K562 (cell line): ENCODE results near the gene PCDHGB7. TPM values are rescaled to one million over a fixed set of nuclear protein-coding genes. Genes with fewer than 3 reads are reported as not detected.

Experiments used
- ATAC-seq: fragments of 200-7000 bp; cut with Tn5 transposase; 3 replicates; pipeline ENCODE4 v1.9.1; 2020; ENCODE audit warnings: moderate library complexity
- BruUV-seq: library from RNA; stranded (reverse); fragments of 400-500 nt; replicated peaks from 2 replicates; lab custom pipeline; 2021; lab: Mats Ljungman, UMichigan
- CTCF ChIA-PET: fragments of 300-600 bp; formaldehyde crosslinking; extraction: SDS; loops from one replicate; lab custom pipeline; 2021; ENCODE audit warnings: low intra/inter-chr PET ratio; lab: Yijun Ruan, JAX
- POLR2A ChIA-PET: fragments of 300-600, 350-650 bp; sonication (Branson Sonifier 250); formaldehyde crosslinking; extraction: SDS; loops from one replicate; lab custom pipeline; 2021; ENCODE audit warnings: antibody characterized with exemption, inconsistent platforms; lab: Yijun Ruan, JAX
- DNase-seq, 4 experiments: peaks; one replicate each; pipeline versions ENCODE4 v3.0.0 to v3.0.0-alpha.2; 2011 to 2018; ENCODE audit warnings: low spot score in 3 of 4, mixed read lengths in 3 of 4; ENCODE audit errors: extremely low read depth in 1 of 4
- FAIRE-seq: peaks from 2 replicates; lab custom pipeline; 2011; peaks lifted over from hg19 to GRCh38; lab: Jason Lieb, UNC
- H2AFZ ChIP-seq: 2 replicates; pipeline ENCODE4 v1.6.0; 2011; ENCODE audit warnings: low read depth, low read length, control low read depth, inconsistent platforms
- H3K27ac ChIP-seq: fragments of 200-600 bp; 3 replicates; pipeline ENCODE4 v1.8.0; 2011; ENCODE audit warnings: low read depth, mild to moderate bottlenecking, control low read depth, inconsistent platforms, low read length, moderate library complexity, mixed read lengths; ENCODE audit errors: extremely low read depth
- H3K27me3 ChIP-seq, 2 experiments: fragments of 300-600 bp in 1 of 2; 2 replicates in 1 of 2; 3 replicates in 1 of 2; pipeline versions ENCODE4 v1.6.0 to v1.8.0; 2011; ENCODE audit warnings: inconsistent platforms in 2 of 2, low read length in 2 of 2, mild to moderate bottlenecking in 1 of 2, mixed read lengths in 1 of 2, moderate library complexity in 1 of 2; ENCODE audit not compliant: control insufficient read depth in 2 of 2, insufficient read depth in 2 of 2
- H3K36me3 ChIP-seq: fragments of 300-600 bp; 3 replicates; pipeline ENCODE4 v1.8.0; 2011; ENCODE audit warnings: mild to moderate bottlenecking, low read length, inconsistent platforms; ENCODE audit not compliant: control insufficient read depth, insufficient read depth
- H3K4me1 ChIP-seq, 2 experiments: fragments of 200-600 bp in 1 of 2; replicated peaks in 1 of 2; 2 replicates in 1 of 2; 3 replicates in 1 of 2; pipeline versions ENCODE4 v1.5.1 to v1.8.0; 2011; ENCODE audit warnings: inconsistent platforms in 2 of 2, low read length in 2 of 2, mild to moderate bottlenecking in 1 of 2, mixed read lengths in 1 of 2, moderate library complexity in 1 of 2; ENCODE audit not compliant: control insufficient read depth in 2 of 2, insufficient read depth in 2 of 2
- H3K4me2 ChIP-seq: 2 replicates; pipeline ENCODE4 v1.6.1; 2011; ENCODE audit warnings: low read length, control low read depth, inconsistent platforms, mixed read lengths; ENCODE audit not compliant: insufficient read depth
- H3K4me3 ChIP-seq: fragments of 200-600 bp; sonication (generic), shearing (Covaris generic); 2 replicates; pipeline ENCODE4 v1.5.1; 2016; ENCODE audit warnings: control low read depth, inconsistent platforms
- H3K79me2 ChIP-seq: fragments of 200-600 bp; 3 replicates; pipeline ENCODE4 v1.8.0; 2011; ENCODE audit warnings: low read length, inconsistent platforms; ENCODE audit not compliant: control insufficient read depth, insufficient read depth
- H3K9ac ChIP-seq, 2 experiments: 2 replicates each; pipeline versions ENCODE4 v1.6.0 to v1.6.1; 2011; ENCODE audit warnings: low read depth in 2 of 2, low read length in 2 of 2, control low read depth in 1 of 2, inconsistent platforms in 1 of 2, mild to moderate bottlenecking in 1 of 2, mixed read lengths in 1 of 2; ENCODE audit not compliant: insufficient read depth in 1 of 2
- H3K9me1 ChIP-seq: one replicate; pipeline ENCODE4 v1.6.0; 2011; ENCODE audit warnings: inconsistent platforms, mild to moderate bottlenecking, low read length, moderate library complexity; ENCODE audit not compliant: control insufficient read depth, insufficient read depth
- H3K9me3 ChIP-seq: replicated peaks from 2 replicates; pipeline ENCODE4 v1.5.1; 2011; ENCODE audit warnings: low read depth, low read length, inconsistent platforms; ENCODE audit not compliant: control insufficient read depth, insufficient read depth
- H4K20me1 ChIP-seq: replicated peaks from 2 replicates; pipeline ENCODE4 v1.6.1; 2011; ENCODE audit warnings: low read length, inconsistent platforms, mixed read lengths; ENCODE audit not compliant: control insufficient read depth, insufficient read depth
- BRF2 ChIP-seq: IDR thresholded peaks from 3 replicates; pipeline ENCODE4 v1.6.1; 2011; ENCODE audit warnings: borderline replicate concordance, mild to moderate bottlenecking; ENCODE audit not compliant: insufficient read length, insufficient read depth
- CEBPG ChIP-seq, 3 experiments: fragments of 200-800 bp in 1 of 3; sonication (Bioruptor generic) in 1 of 3; sonication (generic) in 1 of 3; formaldehyde crosslinking in 1 of 3; IDR thresholded peaks in 2 of 3; conservative IDR thresholded peaks in 1 of 3; 2 replicates each; pipeline versions ENCODE4 v1.6.1 to v1.8.0; 2016 to 2022; ENCODE audit warnings: missing compliant biosample characterization in 2 of 3, missing genetic modification characterization in 2 of 3, mild to moderate bottlenecking in 1 of 3, missing genetic modification reagents in 1 of 3
- CTCF ChIP-seq, 3 experiments: IDR thresholded peaks in 2 of 3; conservative IDR thresholded peaks in 1 of 3; 2 replicates each; pipeline ENCODE4 v1.5.1; 2011 to 2012; ENCODE audit warnings: low read length in 3 of 3, mild to moderate bottlenecking in 3 of 3, control low read depth in 2 of 3, improper control_type of control experiment in 1 of 3, inconsistent platforms in 1 of 3, low read depth in 1 of 3, mixed read lengths in 1 of 3, moderate library complexity in 1 of 3; ENCODE audit not compliant: insufficient read depth in 2 of 3
- E2F3 ChIP-seq: fragments of 250-450 bp; sonication (Bioruptor Pico); IDR thresholded peaks from 2 replicates; pipeline ENCODE4 v1.4.0; 2020; ENCODE audit warnings: mild to moderate bottlenecking
- ETV1 ChIP-seq: fragments of 450-650 bp; conservative IDR thresholded peaks from 2 replicates; pipeline ENCODE4 v1.6.1; 2016; ENCODE audit warnings: missing genetic modification characterization, control low read depth, low read depth, missing compliant biosample characterization
- HSF4 ChIP-seq: fragments of 250-450 bp; sonication (Bioruptor Pico); IDR thresholded peaks from 2 replicates; pipeline ENCODE4 v2.1.2; 2022; ENCODE audit warnings: mild to moderate bottlenecking, moderate library complexity, borderline replicate concordance
- KLF1 ChIP-seq: fragments of 450-650 bp; IDR thresholded peaks from 2 replicates; pipeline ENCODE4 v1.6.1; 2016; ENCODE audit warnings: missing genetic modification characterization, missing compliant biosample characterization
- L3MBTL2 ChIP-seq: fragments of 450-650 bp; IDR thresholded peaks from 2 replicates; pipeline ENCODE4 v1.6.1; 2016; ENCODE audit warnings: mild to moderate bottlenecking, moderate library complexity
- MTA2 ChIP-seq: fragments of 450-650 bp; IDR thresholded peaks from 2 replicates; pipeline ENCODE4 v1.6.1; 2016; ENCODE audit warnings: low read depth
- NR2C2 ChIP-seq, 2 experiments: fragments of 200-800 bp in 1 of 2; sonication (Bioruptor generic) in 1 of 2; sonication (generic) in 1 of 2; formaldehyde crosslinking in 1 of 2; IDR thresholded peaks; 2 replicates each; pipeline versions ENCODE4 v1.6.1 to v1.8.0; 2016 to 2022; ENCODE audit warnings: mild to moderate bottlenecking in 1 of 2, missing compliant biosample characterization in 1 of 2, missing genetic modification characterization in 1 of 2, missing genetic modification reagents in 1 of 2
- OTX1 ChIP-seq: fragments of 450-650 bp; formaldehyde crosslinking; IDR thresholded peaks from 2 replicates; pipeline ENCODE4 v1.4.0; 2022; ENCODE audit warnings: mild to moderate bottlenecking
- RAD21 ChIP-seq, 2 experiments: fragments of 250-450 bp in 1 of 2; fragments of 450-650 bp in 1 of 2; sonication (Bioruptor Pico) in 1 of 2; formaldehyde crosslinking in 1 of 2; IDR thresholded peaks in 1 of 2; conservative IDR thresholded peaks in 1 of 2; 2 replicates each; pipeline versions ENCODE4 v1.4.0 to v1.8.0; 2020 to 2022; ENCODE audit warnings: mild to moderate bottlenecking in 2 of 2, moderate library complexity in 1 of 2
- TAF7 ChIP-seq: fragments of 450-650 bp; IDR thresholded peaks from 2 replicates; pipeline ENCODE4 v1.6.1; 2016; ENCODE audit warnings: missing genetic modification characterization, missing compliant biosample characterization
- YBX1 ChIP-seq: fragments of 450-650 bp; IDR thresholded peaks from 2 replicates; pipeline ENCODE4 v1.7.1; 2016; ENCODE audit warnings: mild to moderate bottlenecking
- ZNF274 ChIP-seq: IDR thresholded peaks from 2 replicates; pipeline ENCODE4 v1.6.1; 2011; ENCODE audit warnings: low read depth, mild to moderate bottlenecking, low read length, moderate library complexity, borderline replicate concordance
- ZNF282 ChIP-seq: sonication (generic); formaldehyde crosslinking; IDR thresholded peaks from 2 replicates; pipeline ENCODE4 v1.8.1; 2023; ENCODE audit warnings: missing genetic modification reagents
- ZNF644 ChIP-seq: fragments of 200-800 bp; sonication (Bioruptor generic); IDR thresholded peaks from 2 replicates; pipeline ENCODE4 v1.6.1; 2016; ENCODE audit warnings: low read depth, missing genetic modification characterization, missing compliant biosample characterization
- WGBS: fragments of 100-300 bp; shearing (Covaris generic); methylation state at CpG from one replicate; pipeline ENCODE4 v1.1.6; 2016; ENCODE audit warnings: low coverage, mixed read lengths; ENCODE audit not compliant: insufficient coverage; ENCODE audit errors: missing lambda C conversion rate; 5-methylcytosine and 5-hydroxymethylcytosine counted together
- in situ Hi-C: fragments of 300-500 bp; cut with MboI; formaldehyde crosslinking; loops from 4 replicates; pipeline ENCODE4 v1.15.0; 2018; ENCODE audit warnings: inconsistent platforms, mixed read lengths
- intact Hi-C: fragments of 100-400 bp; cut with micrococcal nuclease; formaldehyde crosslinking; loops from 2 replicates; pipeline ENCODE4 v1.14.2; 2022
- polyA plus RNA-seq, 8 experiments: library from polyadenylated mRNA; depleted of rRNA in 4 of 8; stranded (reverse) in 5 of 8; unstranded in 3 of 8; fragments of >200 nt; fragmentation: Nextera tagmentation in 2 of 8; fragmentation: Illumina TruSeq in 1 of 8; extraction: Ambion mirVana in 2 of 8; extraction: Trizol in 1 of 8; gene quantifications; 2 replicates each; pipeline versions ENCODE4 v1.2.1 to v1.2.3, GENCODE V29; 2011 to 2014; ENCODE audit warnings: inconsistent platforms in 1 of 8, missing spikeins in 1 of 8
- total RNA-seq, 7 experiments: library from RNA; depleted of rRNA in 6 of 7; stranded (reverse); fragments of >200 nt in 6 of 7; fragmentation: Illumina TruSeq in 2 of 7; extraction: Trizol in 2 of 7; gene quantifications; 2 replicates each; pipeline versions ENCODE4 v1.2.1 to v1.2.3, GENCODE V29; 2011 to 2021; ENCODE audit warnings: low replicate concordance in 1 of 7
- TF ChIP-seq, protein P1 (sequence below): fragments of 250-450 bp; sonication (Bioruptor Pico); IDR thresholded peaks from 2 replicates; pipeline ENCODE4 v1.6.1; 2021; ENCODE audit warnings: mild to moderate bottlenecking

Gene PCDHGB7
- total and polyA plus RNA-seq, 9 of the 15 experiments (the other 6 are each of a cell fraction or from before 2014, with no cell fraction given) = 0.09 TPM; not detected in 8

- BruUV-seq = no TSS peak
- WGBS = 21% methylated on average over 22 of the region's 27 CpGs
- H3K4me3 ChIP-seq = no peak within 1 kb of the TSS
- in situ Hi-C loops = no loop called here
- TF ChIP-seq, protein P1, sequence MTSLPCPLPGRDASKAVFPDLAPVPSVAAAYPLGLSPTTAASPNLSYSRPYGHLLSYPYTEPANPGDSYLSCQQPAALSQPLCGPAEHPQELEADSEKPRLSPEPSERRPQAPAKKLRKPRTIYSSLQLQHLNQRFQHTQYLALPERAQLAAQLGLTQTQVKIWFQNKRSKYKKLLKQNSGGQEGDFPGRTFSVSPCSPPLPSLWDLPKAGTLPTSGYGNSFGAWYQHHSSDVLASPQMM = no peak
- TF ChIP-seq KLF1 (tag) = no peak
- TF ChIP-seq CTCF (IDR thresholded peaks at IDR 0.05 in 2 of 3, conservative IDR thresholded peaks at IDR 0.05 in 1 of 3; ENCODE audit: insufficient read depth in 2 of 3, low read depth in 1 of 3, low read length in 3 of 3) = peak; percentile 43 to 63 (median 60)
- no peak for TF ChIP-seq TAF7
- no peak for TF ChIP-seq E2F3
- TF ChIP-seq RAD21 (CRISPR knock-in tag; conservative IDR thresholded peaks at IDR 0.05 in 1 of 2, IDR thresholded peaks at IDR 0.05 in 1 of 2) = peak in 1 of 2 experiments; percentile 45; a peak in 2 of 4 replicates
- TF ChIP-seq YBX1 = no peak
- TF ChIP-seq ZNF282 (CRISPR knock-in tag) = no peak
- TF ChIP-seq MTA2 = no peak
- no peak for TF ChIP-seq ZNF644 (tag)
- TF ChIP-seq HSF4 (CRISPR knock-in tag) = no peak
- no peak for TF ChIP-seq BRF2
- TF ChIP-seq ETV1 (tag) = 0 out of 2 replicates have a peak, but pooled peaks have one; percentile 34
- TF ChIP-seq NR2C2 (CRISPR knock-in tag; IDR thresholded peaks at IDR 0.05) = no peak
- no peak for TF ChIP-seq NR2C2 (tag; IDR thresholded peaks at IDR 0.05)
- no peak for TF ChIP-seq CEBPG (CRISPR knock-in tag; IDR thresholded peaks at IDR 0.05)
- TF ChIP-seq CEBPG (tag; conservative IDR thresholded peaks at IDR 0.05 in 1 of 2, IDR thresholded peaks at IDR 0.05 in 1 of 2) = no peak
- TF ChIP-seq OTX1 (CRISPR knock-in tag) = no peak
- TF ChIP-seq L3MBTL2 = no peak
- no peak for TF ChIP-seq ZNF274
- ChIA-PET CTCF (interaction anchor here (0.6 to 1.3 kb wide), 2 partner anchors 141 to 770 kb away, joined by 3 read pairs; no protein-coding TSS in a partner anchor), POLR2A (interaction anchor here (0.6 kb wide), 1 partner anchor 207 kb away, joined by 5 read pairs; no protein-coding TSS in a partner anchor)
- 0 out of 2 replicates have a peak within 1 kb of the TSS, but pooled peaks have one; percentile 9 for H2AFZ ChIP-seq
- peaks cover 4 to 38% of the 10 kb centered on the region in 2 experiments for H3K27me3 ChIP-seq
- H3K79me2 ChIP-seq = no peaks in the 10 kb centered on the region
- peak within 1 kb of the TSS; percentile 23; the same call in 1 of the 2 replicates for H3K4me2 ChIP-seq
- intact Hi-C loops = loop anchor here (5.0 kb wide), 1 partner anchor 46 kb away; no protein-coding TSS in a partner anchor
- no peaks in the 10 kb centered on the region for H3K9me1 ChIP-seq
- peaks cover 0 to 7% of the 10 kb centered on the region in 2 experiments; a peak in 1 of 5 replicates for H3K4me1 ChIP-seq
- no peaks in the 10 kb centered on the region for H3K36me3 ChIP-seq
- H3K9me3 ChIP-seq = no peaks in the 10 kb centered on the region
- ATAC-seq (peak; percentile 61; the same call in 1 of the 3 replicates), FAIRE-seq (peak; percentile 26), DNase-seq (no peak)
- H4K20me1 ChIP-seq = no peaks in the 10 kb centered on the region
- H3K27ac ChIP-seq = no peak within 1 kb of the TSS
- no peak within 1 kb of the TSS for H3K9ac ChIP-seq
Measured at GRCh38 chr5:141373673-141374317, 43.7 kb upstream of the PCDHGB7 start, which contains the start of gene PCDHGA6. PCDHGA6 (plus strand) TSS chr5:141373891; CDS start chr5:141374084, 193 bp downstream.
